B cell (primary cell): ENCODE measurements around the gene CTIF. TPM values are rescaled to one million over a fixed set of nuclear protein-coding genes. Genes with fewer than 3 reads are reported as not detected.

Experiments
- ATAC-seq: fragments of 200-7000 bp; cut with Tn5 transposase; one replicate; pipeline ENCODE4 v1.10.0; 2021; ENCODE audit warnings: low read depth, mild to moderate bottlenecking, moderate number of reproducible peaks, moderate library complexity
- CTCF ChIA-PET: fragments of 350-600 bp; sonication (Branson Sonifier 250); formaldehyde crosslinking; loops from one replicate; lab custom pipeline; 2021; ENCODE audit warnings: antibody characterized with exemption, inconsistent platforms; lab: Charles Lee
- POLR2A ChIA-PET: fragments of 350-600 bp; sonication (Branson Sonifier 250); formaldehyde crosslinking; loops from one replicate; lab custom pipeline; 2021; ENCODE audit warnings: antibody characterized with exemption; lab: Charles Lee
- DNase-seq: peaks from one replicate; pipeline ENCODE4 v3.0.0; 2013
- H2AFZ ChIP-seq: 2 replicates; pipeline ENCODE4 v1.6.1; 2012; ENCODE audit warnings: mild to moderate bottlenecking, low read depth, low read length; ENCODE audit not compliant: insufficient read depth, poor library complexity, severe bottlenecking
- H3K27ac ChIP-seq, 2 donors: 1 replicate in 1 of 2; 2 replicates in 1 of 2; pipeline ENCODE4 v1.5.1; 2012 to 2013; ENCODE audit warnings: low read length in 2 of 2, mild to moderate bottlenecking in 2 of 2, moderate library complexity in 1 of 2
- H3K27me3 ChIP-seq, 4 experiments: fragments of 200-600 bp in 1 of 4; sonication (generic) in 1 of 4; replicated peaks in 1 of 4; 1 replicate in 2 of 4; 2 replicates in 2 of 4; pipeline versions ENCODE4 v1.6.1 to v1.7.0; 2013 to 2016; ENCODE audit warnings: low read length in 3 of 4, mild to moderate bottlenecking in 2 of 4, mixed read lengths in 1 of 4, moderate library complexity in 1 of 4; ENCODE audit not compliant: insufficient read depth in 4 of 4, control insufficient read depth in 3 of 4; ENCODE audit errors: control extremely low read depth in 1 of 4
- H3K36me3 ChIP-seq, 2 experiments: replicated peaks in 1 of 2; 1 replicate in 1 of 2; 2 replicates in 1 of 2; pipeline versions ENCODE4 v1.6.1 to v1.7.1; 2013; ENCODE audit warnings: low read length in 1 of 2; ENCODE audit not compliant: insufficient read depth in 2 of 2, control insufficient read depth in 1 of 2; ENCODE audit errors: control extremely low read depth in 1 of 2, extremely low read depth in 1 of 2
- H3K4me1 ChIP-seq, 2 donors: fragments of 200-600 bp in 1 of 2; sonication (generic) in 1 of 2; 1 replicate in 1 of 2; 2 replicates in 1 of 2; pipeline versions ENCODE4 v1.5.1 to v1.6.1; 2013 to 2017; ENCODE audit warnings: low read length in 2 of 2; ENCODE audit not compliant: control insufficient read depth in 2 of 2, insufficient read depth in 2 of 2
- H3K4me2 ChIP-seq: replicated peaks from 2 replicates; pipeline ENCODE3; 2012; ENCODE audit warnings: mild to moderate bottlenecking, low read depth, low read length; ENCODE audit not compliant: poor library complexity, severe bottlenecking
- H3K4me3 ChIP-seq, 5 experiments: fragments of 200-600 bp in 1 of 5; sonication (generic) in 1 of 5; 1 replicate in 3 of 5; 2 replicates in 2 of 5; pipeline versions ENCODE4 v1.5.1 to v1.7.0; 2011 to 2016; ENCODE audit warnings: low read length in 4 of 5, mild to moderate bottlenecking in 4 of 5, low read depth in 2 of 5, control low read depth in 1 of 5, moderate library complexity in 1 of 5; ENCODE audit not compliant: insufficient read depth in 1 of 5; ENCODE audit errors: control extremely low read depth in 1 of 5, extremely low read depth in 1 of 5
- H3K79me2 ChIP-seq: fragments of 200-600 bp; sonication (generic); one replicate; pipeline ENCODE4 v1.6.0; 2016; ENCODE audit warnings: low read length; ENCODE audit not compliant: control insufficient read depth, insufficient read depth
- H3K9ac ChIP-seq: fragments of 200-600 bp; sonication (generic); 2 replicates; pipeline ENCODE4 v1.6.1; 2017; ENCODE audit warnings: mild to moderate bottlenecking, low read length, moderate library complexity
- H3K9me3 ChIP-seq, 3 donors: one replicate each; pipeline versions ENCODE4 v1.6.1 to v1.7.1; 2013; ENCODE audit warnings: low read length in 2 of 3; ENCODE audit not compliant: control insufficient read depth in 2 of 3, insufficient read depth in 1 of 3; ENCODE audit errors: control extremely low read depth in 1 of 3
- H4K20me1 ChIP-seq: 2 replicates; pipeline ENCODE4 v1.6.0; 2012; ENCODE audit warnings: mild to moderate bottlenecking, low read length; ENCODE audit not compliant: insufficient read depth, control insufficient read depth, poor library complexity, severe bottlenecking
- H3K27ac Mint-ChIP-seq: one replicate; pipeline ENCODE4 v1.8.0; 2021; ENCODE audit warnings: mixed read lengths
- H3K27me3 Mint-ChIP-seq: one replicate; pipeline ENCODE4 v1.8.0; 2021; ENCODE audit warnings: mixed read lengths
- H3K4me1 Mint-ChIP-seq: one replicate; pipeline ENCODE4 v1.8.0; 2021; ENCODE audit warnings: mixed read lengths
- H3K4me3 Mint-ChIP-seq: one replicate; pipeline ENCODE4 v1.8.0; 2021; ENCODE audit warnings: mixed read lengths
- H3K9me3 Mint-ChIP-seq: one replicate; pipeline ENCODE4 v1.8.0; 2022; ENCODE audit warnings: mixed read lengths; ENCODE audit not compliant: insufficient read depth
- CTCF ChIP-seq: fragments of 200-600 bp; IDR thresholded peaks from one replicate; pipeline ENCODE4 v1.8.0; 2022; ENCODE audit warnings: antibody characterized with exemption, mild to moderate bottlenecking
- EZH2 ChIP-seq: IDR thresholded peaks from 2 replicates; pipeline ENCODE4 v1.6.1; 2012; ENCODE audit warnings: borderline replicate concordance, low read depth, mild to moderate bottlenecking, moderate library complexity, low read length; ENCODE audit not compliant: insufficient read depth, poor library complexity, severe bottlenecking
- WGBS: methylation state at CpG from one replicate; pipeline ENCODE4 v1.1.5; 2013; ENCODE audit warnings: missing lambda C conversion rate; ENCODE audit not compliant: insufficient coverage; 5-methylcytosine and 5-hydroxymethylcytosine counted together
- intact Hi-C: fragments of 100-400 bp; cut with micrococcal nuclease; formaldehyde crosslinking; loops from one replicate; pipeline ENCODE4 v1.10.0; 2022
- polyA plus RNA-seq: library from polyadenylated mRNA; depleted of rRNA; stranded (reverse); fragments of >200 nt; gene quantifications from 2 replicates; pipeline ENCODE4 v1.2.3, GENCODE V29; 2012
- total RNA-seq, 2 donors: library from RNA; stranded (reverse); fragments of 120-200 nt in 1 of 2; gene quantifications; 1 replicate in 1 of 2; 2 replicates in 1 of 2; pipeline versions ENCODE4 v1.2.3 to v1.2.4, GENCODE V29; 2013 to 2022

The CTIF gene
- total and polyA plus RNA-seq, 2 donors (not counting 1 experiment from before 2014, with no cell fraction given), result 3.6 to 16.2 TPM

- ChIA-PET CTCF (no interaction called here), POLR2A (no interaction called here)
- no peaks in the 10 kb centered on the region for H3K4me1 ChIP-seq
- H3K27me3 ChIP-seq, result no peaks in the 10 kb centered on the region
- Mint-ChIP-seq H3K4me1 (no peaks in the 10 kb centered on the region), H3K4me3 (no peak overlapping the region), H3K9me3 (peaks cover 6% of the 10 kb centered on the region), H3K27ac (no peak overlapping the region), H3K27me3 (no peaks in the 10 kb centered on the region)
- WGBS, result 100% methylated on average over 1 of the region's 2 CpGs
- intact Hi-C loops, result no loop called here
- H3K36me3 ChIP-seq, result no peaks in the 10 kb centered on the region
- DNase-seq, result no peak
- ATAC-seq, result no peak
- H4K20me1 ChIP-seq, result no peaks in the 10 kb centered on the region
- H3K9me3 ChIP-seq, result peaks cover 0 to 2% (median 0%) of the 10 kb centered on the region in 3 donors
- H3K4me3 ChIP-seq, result no peak overlapping the region
- no peak overlapping the region for H3K27ac ChIP-seq
- H3K9ac ChIP-seq, result no peak overlapping the region
- H3K4me2 ChIP-seq, result no peak overlapping the region
- TF ChIP-seq CTCF, result no peak
- no peak for TF ChIP-seq EZH2
- H2AFZ ChIP-seq, result no peak overlapping the region
- H3K79me2 ChIP-seq, result no peaks in the 10 kb centered on the region
Observed at GRCh38 chr18:48582946-48583345, 44.1 kb downstream of the CTIF start.

GRCh38 chr18:48583573-48583972 lies 44.7 kb downstream of the CTIF start:
- Histone ChIP-seq H3K36me3 (no peaks in the 10 kb centered on the region), H4K20me1 (no peaks in the 10 kb centered on the region), H2AFZ (no peak overlapping the region), H3K27ac (no peak overlapping the region), H3K27me3 (no peaks in the 10 kb centered on the region), H3K4me2 (no peak overlapping the region), H3K4me1 (no peaks in the 10 kb centered on the region), H3K9ac (no peak overlapping the region), H3K4me3 (no peak overlapping the region), H3K79me2 (no peaks in the 10 kb centered on the region), H3K9me3 (no peaks in the 10 kb centered on the region)
- no peaks in the 10 kb centered on the region for H3K27me3 Mint-ChIP-seq
- H3K4me3 Mint-ChIP-seq, result no peak overlapping the region
- intact Hi-C loops, result no loop called here
- ATAC-seq (no peak), DNase-seq (no peak)
- H3K27ac Mint-ChIP-seq, result no peak overlapping the region
- ChIA-PET CTCF (no interaction called here), POLR2A (no interaction called here)
- no peak for TF ChIP-seq CTCF
- no peak for TF ChIP-seq EZH2
- WGBS, result 83% methylated on average over 2 of the region's 5 CpGs
- H3K9me3 Mint-ChIP-seq, result peaks cover 1% of the 10 kb centered on the region
- no peaks in the 10 kb centered on the region for H3K4me1 Mint-ChIP-seq
